IMR-90 (cell line): ENCODE measurements around the gene CADM4. TPM values are rescaled to one million over a fixed set of nuclear protein-coding genes. Genes with fewer than 3 reads are reported as not detected.

Experiments used
- ATAC-seq: fragments of 200-7000 bp; cut with Tn5 transposase; 2 replicates; pipeline ENCODE4 v1.9.1; 2020; ENCODE audit warnings: low read depth, mild to moderate bottlenecking, moderate library complexity
- BruUV-seq: library from RNA; stranded (reverse); fragments of 400-500 nt; replicated peaks from 2 replicates; lab custom pipeline; 2021; lab: Mats Ljungman, UMichigan
- CTCF ChIA-PET: fragments of 300-600 bp; formaldehyde crosslinking; extraction: SDS; loops from one replicate; lab custom pipeline; 2021; ENCODE audit warnings: antibody characterized with exemption; lab: Yijun Ruan, JAX
- POLR2A ChIA-PET: fragments of 300-600 bp; sonication (Branson Sonifier 250); formaldehyde crosslinking; loops from one replicate; lab custom pipeline; 2022; ENCODE audit warnings: antibody characterized with exemption; ENCODE audit not compliant: unreplicated experiment; lab: Charles Lee
- DNase-seq: peaks from one replicate; pipeline ENCODE4 v3.0.0; 2013
- H2AFZ ChIP-seq: replicated peaks from 2 replicates; pipeline ENCODE3; 2013; ENCODE audit warnings: low read length, mild to moderate bottlenecking; ENCODE audit not compliant: poor library complexity
- H2AK5ac ChIP-seq: 2 replicates; pipeline ENCODE4 v1.6.1; 2013; ENCODE audit warnings: low read depth, low read length, inconsistent platforms
- H2AK9ac ChIP-seq: replicated peaks from 2 replicates; pipeline ENCODE3; 2013; ENCODE audit warnings: mild to moderate bottlenecking, low read depth, low read length, moderate library complexity; ENCODE audit not compliant: poor library complexity
- H2BK120ac ChIP-seq: 2 replicates; pipeline ENCODE4 v1.6.1; 2013; ENCODE audit warnings: low read depth, low read length, inconsistent platforms
- H2BK15ac ChIP-seq: 3 replicates; pipeline ENCODE4 v1.6.1; 2013; ENCODE audit warnings: low read depth, low read length, inconsistent platforms
- H2BK20ac ChIP-seq: 2 replicates; pipeline ENCODE4 v1.6.1; 2013; ENCODE audit warnings: low read depth, mild to moderate bottlenecking, inconsistent platforms, low read length, moderate library complexity
- H2BK5ac ChIP-seq: 2 replicates; pipeline ENCODE4 v1.6.1; 2013; ENCODE audit warnings: mild to moderate bottlenecking, low read depth, low read length, inconsistent platforms; ENCODE audit not compliant: poor library complexity, severe bottlenecking
- H3K14ac ChIP-seq: replicated peaks from 2 replicates; pipeline ENCODE4 v1.6.1; 2013; ENCODE audit warnings: low read depth, low read length, inconsistent platforms
- H3K18ac ChIP-seq: 2 replicates; pipeline ENCODE4 v1.6.1; 2013; ENCODE audit warnings: low read depth, low read length, control low read depth
- H3K23ac ChIP-seq: 2 replicates; pipeline ENCODE4 v1.6.1; 2013; ENCODE audit warnings: low read depth, low read length, inconsistent platforms
- H3K27ac ChIP-seq: 2 replicates; pipeline ENCODE4 v1.5.1; 2013; ENCODE audit warnings: mild to moderate bottlenecking, control low read depth, low read length; ENCODE audit not compliant: insufficient read depth
- H3K27me3 ChIP-seq: 2 replicates; pipeline ENCODE4 v1.6.1; 2013; ENCODE audit warnings: low read length; ENCODE audit not compliant: control insufficient read depth, insufficient read depth
- H3K36me3 ChIP-seq: 2 replicates; pipeline ENCODE4 v1.6.1; 2013; ENCODE audit warnings: low read length, mixed read lengths; ENCODE audit not compliant: control insufficient read depth, insufficient read depth
- H3K4ac ChIP-seq: 2 replicates; pipeline ENCODE4 v1.6.1; 2013; ENCODE audit warnings: low read depth, low read length, inconsistent platforms
- H3K4me1 ChIP-seq: 2 replicates; pipeline ENCODE4 v1.6.1; 2013; ENCODE audit warnings: low read length, mixed read lengths; ENCODE audit not compliant: control insufficient read depth, insufficient read depth
- H3K4me2 ChIP-seq: 2 replicates; pipeline ENCODE4 v1.6.1; 2013; ENCODE audit warnings: low read depth, mild to moderate bottlenecking, control low read depth, low read length, moderate library complexity
- H3K4me3 ChIP-seq: 2 replicates; pipeline ENCODE4 v1.5.1; 2013; ENCODE audit warnings: low read depth, mild to moderate bottlenecking, control low read depth, low read length, moderate library complexity; ENCODE audit not compliant: insufficient read depth
- H3K56ac ChIP-seq: 2 replicates; pipeline ENCODE4 v1.6.1; 2013; ENCODE audit warnings: low read length, inconsistent platforms; ENCODE audit not compliant: insufficient read depth; ENCODE audit errors: extremely low read depth
- H3K79me1 ChIP-seq, 2 experiments: 2 replicates each; pipeline ENCODE4 v1.6.1; 2013; ENCODE audit warnings: low read length in 2 of 2, inconsistent platforms in 1 of 2, low read depth in 1 of 2
- H3K9ac ChIP-seq: 2 replicates; pipeline ENCODE4 v1.6.1; 2013; ENCODE audit warnings: low read depth, low read length, control low read depth
- H3K9me1 ChIP-seq: 2 replicates; pipeline ENCODE4 v1.6.1; 2013; ENCODE audit warnings: low read length, inconsistent platforms; ENCODE audit not compliant: insufficient read depth
- H3K9me3 ChIP-seq: 2 replicates; pipeline ENCODE4 v1.6.1; 2013; ENCODE audit warnings: low read length; ENCODE audit not compliant: control insufficient read depth, insufficient read depth
- H4K20me1 ChIP-seq: 2 replicates; pipeline ENCODE4 v1.6.1; 2013; ENCODE audit warnings: low read length, inconsistent platforms; ENCODE audit not compliant: insufficient read depth
- H4K5ac ChIP-seq: 2 replicates; pipeline ENCODE4 v1.6.1; 2013; ENCODE audit warnings: mild to moderate bottlenecking, low read depth, low read length, control low read depth
- H4K8ac ChIP-seq, 2 experiments: 2 replicates each; pipeline ENCODE4 v1.6.1; 2013; ENCODE audit warnings: low read depth in 2 of 2, low read length in 2 of 2, control low read depth in 1 of 2, inconsistent platforms in 1 of 2
- H4K91ac ChIP-seq: 2 replicates; pipeline ENCODE4 v1.6.1; 2013; ENCODE audit warnings: low read depth, low read length, inconsistent platforms; ENCODE audit not compliant: insufficient read depth
- BHLHE40 ChIP-seq: fragments of 150-350 bp; IDR thresholded peaks from 2 replicates; pipeline ENCODE4 v1.6.1; 2016; ENCODE audit warnings: mild to moderate bottlenecking, low read depth, low read length
- CEBPB ChIP-seq: IDR thresholded peaks from 2 replicates; pipeline ENCODE4 v1.6.1; 2012; ENCODE audit warnings: low read depth, low read length, improper control_type of control experiment
- CHD1 ChIP-seq: IDR thresholded peaks from 2 replicates; pipeline ENCODE4 v1.6.1; 2012; ENCODE audit warnings: low read depth, low read length, improper control_type of control experiment
- FOS ChIP-seq: fragments of 150-350 bp; IDR thresholded peaks from 2 replicates; pipeline ENCODE4 v1.6.1; 2016; ENCODE audit warnings: low read depth, low read length
- MAFK ChIP-seq: IDR thresholded peaks from 2 replicates; pipeline ENCODE4 v1.6.1; 2012; ENCODE audit warnings: low read depth, low read length, improper control_type of control experiment
- MAZ ChIP-seq: IDR thresholded peaks from 2 replicates; pipeline ENCODE4 v1.6.1; 2012; ENCODE audit warnings: low read depth, mild to moderate bottlenecking, low read length, improper control_type of control experiment, moderate library complexity, borderline replicate concordance
- MXI1 ChIP-seq: IDR thresholded peaks from 2 replicates; pipeline ENCODE4 v1.6.1; 2012; ENCODE audit warnings: low read depth, mild to moderate bottlenecking, low read length, moderate library complexity, borderline replicate concordance
- NFE2L2 ChIP-seq: fragments of 150-350 bp; IDR thresholded peaks from 2 replicates; pipeline ENCODE4 v1.6.1; 2016; ENCODE audit warnings: low read depth, mild to moderate bottlenecking, low read length
- POLR2A ChIP-seq: IDR thresholded peaks from 2 replicates; pipeline ENCODE4 v1.6.1; 2012; ENCODE audit warnings: mild to moderate bottlenecking, low read depth, low read length
- RAD21 ChIP-seq: IDR thresholded peaks from 2 replicates; pipeline ENCODE4 v1.6.1; 2012; ENCODE audit warnings: low read length, improper control_type of control experiment
- RCOR1 ChIP-seq: IDR thresholded peaks from 2 replicates; pipeline ENCODE4 v1.6.1; 2012; ENCODE audit warnings: mild to moderate bottlenecking, low read length, improper control_type of control experiment; ENCODE audit not compliant: insufficient replicate concordance
- SMC3 ChIP-seq: fragments of 150-350 bp; IDR thresholded peaks from 2 replicates; pipeline ENCODE4 v1.6.1; 2016; ENCODE audit warnings: low read depth, mild to moderate bottlenecking, antibody characterized with exemption, low read length, moderate library complexity
- WGBS, 2 experiments: methylation state at CpG; one replicate each; pipeline versions ENCODE4 v1.1.5 to v1.1.7; 2013; ENCODE audit warnings: missing lambda C conversion rate in 2 of 2; ENCODE audit not compliant: insufficient read length in 1 of 2; ENCODE audit errors: extremely low coverage in 2 of 2; 5-methylcytosine and 5-hydroxymethylcytosine counted together
- dilution Hi-C: fragments of 300-500 bp; cut with HindIII; formaldehyde crosslinking; loops from one replicate; pipeline ENCODE4 v1.14.3; 2018; ENCODE audit warnings: low sequenced_read_pairs; ENCODE audit not compliant: unreplicated experiment
- in situ Hi-C: fragments of 300-500 bp; cut with MboI; formaldehyde crosslinking; loops from 3 replicates; pipeline ENCODE4 v1.14.3; 2019; ENCODE audit warnings: low sequenced_read_pairs, inconsistent platforms, mixed read lengths
- intact Hi-C: fragments of 100-400 bp; cut with micrococcal nuclease; formaldehyde crosslinking; loops from 2 replicates; pipeline ENCODE4 v1.10.0; 2022
- polyA plus RNA-seq, 3 experiments: library from polyadenylated mRNA; depleted of rRNA; stranded (reverse); fragments of >200 nt; gene quantifications; 2 replicates each; pipeline ENCODE4 v1.2.3, GENCODE V29; 2012; ENCODE audit warnings: low replicate concordance in 1 of 3
- total RNA-seq: library from RNA; depleted of rRNA; stranded (reverse); fragments of >200 nt; gene quantifications from 2 replicates; pipeline ENCODE4 v1.2.3, GENCODE V29; 2012
- TF ChIP-seq, protein P1 (sequence below): fragments of 150-350 bp; IDR thresholded peaks from 2 replicates; pipeline ENCODE4 v1.6.1; 2016; ENCODE audit warnings: low read depth, mild to moderate bottlenecking, low read length, moderate library complexity, borderline replicate concordance
- TF ChIP-seq, protein P2 (sequence below): fragments of 150-350 bp; IDR thresholded peaks from 2 replicates; pipeline ENCODE4 v1.6.1; 2017; ENCODE audit warnings: mild to moderate bottlenecking, antibody characterized with exemption, low read length, low read depth
- TF ChIP-seq, protein P3 (sequence below): conservative IDR thresholded peaks from 2 replicates; pipeline ENCODE4 v1.5.1; 2012; ENCODE audit warnings: mild to moderate bottlenecking, low read depth, low read length, improper control_type of control experiment

Gene CADM4
- total and polyA plus RNA-seq, 2 of the 4 experiments (the other 2 are of a cell fraction): 2.0 to 4.9 TPM

DNA sequence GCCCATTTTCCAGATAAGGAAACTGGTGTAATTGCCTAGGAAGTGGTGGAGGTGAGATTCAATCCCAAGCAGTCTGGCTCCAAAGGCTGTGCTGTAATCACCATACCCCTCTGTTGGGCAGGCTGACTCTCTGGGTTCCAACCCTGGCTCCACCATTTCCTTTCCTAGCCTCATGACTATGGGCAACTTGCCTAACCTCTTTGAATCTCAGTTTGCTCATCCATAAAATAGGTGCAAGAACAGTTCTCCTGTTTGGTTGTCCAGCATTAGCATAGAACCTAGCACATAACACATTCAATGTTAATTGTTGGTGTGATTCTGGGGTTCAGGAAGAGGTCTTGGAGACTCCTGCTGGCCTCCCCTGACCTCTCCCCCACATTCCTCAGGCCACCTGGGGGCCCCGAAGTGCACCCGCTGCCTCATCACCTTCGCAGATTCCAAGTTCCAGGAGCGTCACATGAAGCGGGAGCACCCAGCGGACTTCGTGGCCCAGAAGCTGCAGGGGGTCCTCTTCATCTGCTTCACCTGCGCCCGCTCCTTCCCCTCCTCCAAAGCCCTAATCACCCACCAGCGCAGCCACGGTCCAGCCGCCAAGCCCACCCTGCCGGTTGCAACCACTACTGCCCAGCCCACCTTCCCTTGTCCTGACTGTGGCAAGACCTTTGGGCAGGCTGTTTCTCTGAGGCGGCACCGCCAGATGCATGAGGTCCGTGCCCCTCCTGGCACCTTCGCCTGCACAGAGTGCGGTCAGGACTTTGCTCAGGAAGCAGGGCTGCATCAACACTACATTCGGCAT, 41.0 kb downstream of the CADM4 start:
- H2AK5ac ChIP-seq: no peak overlapping the region
- no peak overlapping the region for H3K4me2 ChIP-seq
- WGBS, 2 experiments: 94% methylated on average over 9 of the region's 19 CpGs; no CpG with 5 or more reads in 1 of the 2 experiments
- no peak overlapping the region for H2AFZ ChIP-seq
- no peak overlapping the region for H3K18ac ChIP-seq
- no peaks in the 10 kb centered on the region for H3K9me1 ChIP-seq
- CTCF ChIA-PET: no interaction called here
- no peak overlapping the region for H3K14ac ChIP-seq
- H3K4me1 ChIP-seq: peaks cover 9% of the 10 kb centered on the region
- no peaks in the 10 kb centered on the region for H4K20me1 ChIP-seq
- ATAC-seq: no peak
- H2BK120ac ChIP-seq: no peak overlapping the region
- H2BK5ac ChIP-seq: no peak overlapping the region
- no peak overlapping the region for H3K4ac ChIP-seq
- in situ Hi-C loops (no loop called here), intact Hi-C loops (no loop called here), dilution Hi-C loops (no loop called here)
- no peak overlapping the region for H2BK15ac ChIP-seq
- no peak overlapping the region for H2AK9ac ChIP-seq
- no peak overlapping the region for H3K27ac ChIP-seq
- H4K8ac ChIP-seq: no peak overlapping the region
- no peaks in the 10 kb centered on the region for H3K27me3 ChIP-seq
- no peak overlapping the region for H3K9ac ChIP-seq
- no peaks in the 10 kb centered on the region for H3K9me3 ChIP-seq
- no TSS peak for BruUV-seq
- H3K4me3 ChIP-seq: no peak overlapping the region
- no peak for DNase-seq
- peaks cover 16% of the 10 kb centered on the region for H3K36me3 ChIP-seq
- no peak overlapping the region for H4K91ac ChIP-seq
- H2BK20ac ChIP-seq: no peak overlapping the region
- H4K5ac ChIP-seq: no peak overlapping the region
- no peak overlapping the region for H3K56ac ChIP-seq
- POLR2A ChIA-PET: no interaction called here
- no peak overlapping the region for H3K23ac ChIP-seq
- H3K79me1 ChIP-seq: peaks cover 31 to 57% of the 10 kb centered on the region in 2 experiments; a peak in 3 of 4 replicates
- no peak for TF ChIP-seq NFE2L2
- TF ChIP-seq MAFK: no peak
- no peak for TF ChIP-seq CHD1
- no peak for TF ChIP-seq POLR2A
- TF ChIP-seq FOS: no peak
- no peak for TF ChIP-seq RAD21
- TF ChIP-seq, protein P1, sequence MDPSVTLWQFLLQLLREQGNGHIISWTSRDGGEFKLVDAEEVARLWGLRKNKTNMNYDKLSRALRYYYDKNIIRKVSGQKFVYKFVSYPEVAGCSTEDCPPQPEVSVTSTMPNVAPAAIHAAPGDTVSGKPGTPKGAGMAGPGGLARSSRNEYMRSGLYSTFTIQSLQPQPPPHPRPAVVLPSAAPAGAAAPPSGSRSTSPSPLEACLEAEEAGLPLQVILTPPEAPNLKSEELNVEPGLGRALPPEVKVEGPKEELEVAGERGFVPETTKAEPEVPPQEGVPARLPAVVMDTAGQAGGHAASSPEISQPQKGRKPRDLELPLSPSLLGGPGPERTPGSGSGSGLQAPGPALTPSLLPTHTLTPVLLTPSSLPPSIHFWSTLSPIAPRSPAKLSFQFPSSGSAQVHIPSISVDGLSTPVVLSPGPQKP: no peak
- no peak for TF ChIP-seq CEBPB
- TF ChIP-seq MAZ: no peak
- TF ChIP-seq RCOR1: no peak
- TF ChIP-seq MXI1: no peak
- TF ChIP-seq BHLHE40: no peak
- TF ChIP-seq SMC3: no peak
- TF ChIP-seq, protein P2, sequence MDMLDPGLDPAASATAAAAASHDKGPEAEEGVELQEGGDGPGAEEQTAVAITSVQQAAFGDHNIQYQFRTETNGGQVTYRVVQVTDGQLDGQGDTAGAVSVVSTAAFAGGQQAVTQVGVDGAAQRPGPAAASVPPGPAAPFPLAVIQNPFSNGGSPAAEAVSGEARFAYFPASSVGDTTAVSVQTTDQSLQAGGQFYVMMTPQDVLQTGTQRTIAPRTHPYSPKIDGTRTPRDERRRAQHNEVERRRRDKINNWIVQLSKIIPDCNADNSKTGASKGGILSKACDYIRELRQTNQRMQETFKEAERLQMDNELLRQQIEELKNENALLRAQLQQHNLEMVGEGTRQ: no peak
- TF ChIP-seq, protein P3, sequence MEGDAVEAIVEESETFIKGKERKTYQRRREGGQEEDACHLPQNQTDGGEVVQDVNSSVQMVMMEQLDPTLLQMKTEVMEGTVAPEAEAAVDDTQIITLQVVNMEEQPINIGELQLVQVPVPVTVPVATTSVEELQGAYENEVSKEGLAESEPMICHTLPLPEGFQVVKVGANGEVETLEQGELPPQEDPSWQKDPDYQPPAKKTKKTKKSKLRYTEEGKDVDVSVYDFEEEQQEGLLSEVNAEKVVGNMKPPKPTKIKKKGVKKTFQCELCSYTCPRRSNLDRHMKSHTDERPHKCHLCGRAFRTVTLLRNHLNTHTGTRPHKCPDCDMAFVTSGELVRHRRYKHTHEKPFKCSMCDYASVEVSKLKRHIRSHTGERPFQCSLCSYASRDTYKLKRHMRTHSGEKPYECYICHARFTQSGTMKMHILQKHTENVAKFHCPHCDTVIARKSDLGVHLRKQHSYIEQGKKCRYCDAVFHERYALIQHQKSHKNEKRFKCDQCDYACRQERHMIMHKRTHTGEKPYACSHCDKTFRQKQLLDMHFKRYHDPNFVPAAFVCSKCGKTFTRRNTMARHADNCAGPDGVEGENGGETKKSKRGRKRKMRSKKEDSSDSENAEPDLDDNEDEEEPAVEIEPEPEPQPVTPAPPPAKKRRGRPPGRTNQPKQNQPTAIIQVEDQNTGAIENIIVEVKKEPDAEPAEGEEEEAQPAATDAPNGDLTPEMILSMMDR: no peak
